ENCODE data around the gene CCDC85C. TPM values are rescaled to one million over a fixed set of nuclear protein-coding genes. Genes with fewer than 3 reads are reported as not detected.

CCDC85C gene
- total and polyA plus RNA-seq, 10 of the 15 experiments (the other 5 are each of a cell fraction or from before 2014, with no cell fraction given) = 0.03 to 3.6 (median 1.1) TPM

DNA sequence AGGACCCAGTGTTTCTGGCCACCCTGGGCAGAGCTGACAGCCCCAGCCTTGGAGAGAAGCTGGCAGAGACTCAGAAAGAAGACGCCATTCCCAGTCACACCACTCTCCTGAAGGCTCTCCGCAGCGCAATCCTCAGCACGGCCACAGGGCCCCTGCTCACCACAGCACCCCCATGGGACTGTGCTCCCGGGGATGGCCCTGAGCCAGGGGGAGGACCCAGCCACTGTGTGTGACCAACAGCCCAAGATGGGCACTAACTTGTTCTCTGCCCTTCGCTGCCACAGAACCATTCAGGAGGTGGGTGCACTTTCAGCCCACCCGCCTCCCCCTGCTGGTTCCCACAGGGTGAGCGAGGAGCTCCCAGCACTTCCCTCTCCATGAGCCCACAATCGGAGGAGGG lies 65.7 kb downstream of the CCDC85C start (continued):
- TF ChIP-seq, protein P1, sequence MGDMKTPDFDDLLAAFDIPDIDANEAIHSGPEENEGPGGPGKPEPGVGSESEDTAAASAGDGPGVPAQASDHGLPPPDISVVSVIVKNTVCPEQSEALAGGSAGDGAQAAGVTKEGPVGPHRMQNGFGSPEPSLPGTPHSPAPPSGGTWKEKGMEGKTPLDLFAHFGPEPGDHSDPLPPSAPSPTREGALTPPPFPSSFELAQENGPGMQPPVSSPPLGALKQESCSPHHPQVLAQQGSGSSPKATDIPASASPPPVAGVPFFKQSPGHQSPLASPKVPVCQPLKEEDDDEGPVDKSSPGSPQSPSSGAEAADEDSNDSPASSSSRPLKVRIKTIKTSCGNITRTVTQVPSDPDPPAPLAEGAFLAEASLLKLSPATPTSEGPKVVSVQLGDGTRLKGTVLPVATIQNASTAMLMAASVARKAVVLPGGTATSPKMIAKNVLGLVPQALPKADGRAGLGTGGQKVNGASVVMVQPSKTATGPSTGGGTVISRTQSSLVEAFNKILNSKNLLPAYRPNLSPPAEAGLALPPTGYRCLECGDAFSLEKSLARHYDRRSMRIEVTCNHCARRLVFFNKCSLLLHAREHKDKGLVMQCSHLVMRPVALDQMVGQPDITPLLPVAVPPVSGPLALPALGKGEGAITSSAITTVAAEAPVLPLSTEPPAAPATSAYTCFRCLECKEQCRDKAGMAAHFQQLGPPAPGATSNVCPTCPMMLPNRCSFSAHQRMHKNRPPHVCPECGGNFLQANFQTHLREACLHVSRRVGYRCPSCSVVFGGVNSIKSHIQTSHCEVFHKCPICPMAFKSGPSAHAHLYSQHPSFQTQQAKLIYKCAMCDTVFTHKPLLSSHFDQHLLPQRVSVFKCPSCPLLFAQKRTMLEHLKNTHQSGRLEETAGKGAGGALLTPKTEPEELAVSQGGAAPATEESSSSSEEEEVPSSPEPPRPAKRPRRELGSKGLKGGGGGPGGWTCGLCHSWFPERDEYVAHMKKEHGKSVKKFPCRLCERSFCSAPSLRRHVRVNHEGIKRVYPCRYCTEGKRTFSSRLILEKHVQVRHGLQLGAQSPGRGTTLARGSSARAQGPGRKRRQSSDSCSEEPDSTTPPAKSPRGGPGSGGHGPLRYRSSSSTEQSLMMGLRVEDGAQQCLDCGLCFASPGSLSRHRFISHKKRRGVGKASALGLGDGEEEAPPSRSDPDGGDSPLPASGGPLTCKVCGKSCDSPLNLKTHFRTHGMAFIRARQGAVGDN (IDR thresholded peaks at IDR 0.05) = no peak
- TF ChIP-seq RAD21 (IDR thresholded peaks at IDR 0.05; ENCODE audit: insufficient read depth, low read depth, low read length) (no peak), RCOR1 (conservative IDR thresholded peaks at IDR 0.05; ENCODE audit: low read depth, low read length) (no peak)
- TF ChIP-seq, protein P2, sequence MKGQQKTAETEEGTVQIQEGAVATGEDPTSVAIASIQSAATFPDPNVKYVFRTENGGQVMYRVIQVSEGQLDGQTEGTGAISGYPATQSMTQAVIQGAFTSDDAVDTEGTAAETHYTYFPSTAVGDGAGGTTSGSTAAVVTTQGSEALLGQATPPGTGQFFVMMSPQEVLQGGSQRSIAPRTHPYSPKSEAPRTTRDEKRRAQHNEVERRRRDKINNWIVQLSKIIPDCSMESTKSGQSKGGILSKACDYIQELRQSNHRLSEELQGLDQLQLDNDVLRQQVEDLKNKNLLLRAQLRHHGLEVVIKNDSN (IDR thresholded peaks at IDR 0.05; ENCODE audit: borderline replicate concordance, extremely low read length, insufficient read depth, low read depth, low read length) = no peak

DNA sequence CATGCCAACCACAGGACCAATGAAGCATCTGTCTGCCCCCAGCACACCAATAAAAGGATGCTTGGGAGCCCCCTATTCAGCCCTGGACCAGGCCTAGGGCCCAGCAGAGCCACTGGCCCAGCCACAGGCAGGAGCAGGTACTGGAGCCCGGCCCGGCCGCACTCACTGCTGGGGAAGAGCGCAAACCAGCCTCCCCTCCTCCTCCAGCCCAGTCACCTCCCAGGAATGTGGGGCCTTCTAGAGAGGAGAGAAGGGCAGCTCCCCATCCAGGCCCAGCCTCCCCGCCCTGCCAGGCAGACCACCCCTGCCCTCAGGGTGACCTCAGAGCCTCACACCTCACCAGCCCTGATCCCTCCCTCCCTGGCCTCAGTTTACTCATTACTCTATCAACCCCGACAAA lies 66.6 kb downstream of the CCDC85C start:
- Histone ChIP-seq H3K4me3 (no peak overlapping the region), H2AFZ (ENCODE audit: control insufficient read depth, low read depth, low read length) (no peak overlapping the region), H3K27ac (ENCODE audit: control insufficient read depth, insufficient read depth) (no peak overlapping the region), H3K79me2 (ENCODE audit: control insufficient read depth, insufficient read depth, low read length) (no peaks in the 10 kb centered on the region), H3K36me3 (ENCODE audit: control insufficient read depth in 2 of 2, insufficient read depth in 2 of 2, low read length in 1 of 2) (no peaks in the 10 kb centered on the region), H3K4me1 (ENCODE audit: control insufficient read depth, insufficient read depth, low read length) (no peaks in the 10 kb centered on the region), H3K4me2 (ENCODE audit: control insufficient read depth, insufficient read depth) (no peak overlapping the region), H4K20me1 (ENCODE audit: control insufficient read depth, insufficient read depth) (no peaks in the 10 kb centered on the region), H3K9me3 (replicated peaks; ENCODE audit: control insufficient read depth, insufficient read depth, low read length) (no peaks in the 10 kb centered on the region), H3K27me3 (replicated peaks in 1 of 2; ENCODE audit: control insufficient read depth in 2 of 2, insufficient read depth in 2 of 2, low read length in 1 of 2) (no peaks in the 10 kb centered on the region), H3K9ac (ENCODE audit: control insufficient read depth, insufficient read depth, low read length) (no peak overlapping the region)
- intact Hi-C loops (cut with micrococcal nuclease; ENCODE audit: unreplicated experiment) (no loop called here), in situ Hi-C loops (cut with MboI) (no loop called here)
- SMC1A ChIA-PET (ENCODE audit: uncharacterized antibody, unreplicated experiment) = no interaction called here
- DNase-seq (ENCODE audit: low read depth, low spot score) (no peak), ATAC-seq (no peak), FAIRE-seq (no peak)
- 47% methylated on average over 6 of the region's 6 CpGs for WGBS (ENCODE audit: insufficient coverage, insufficient replicate concordance, low lambda C conversion rate, missing lambda C conversion rate)
- no TSS peak for BruUV-seq (replicated peaks)
- POLR2A ChIA-PET = no interaction called here
- RAD21 ChIA-PET (ENCODE audit: unreplicated experiment) = no interaction called here
- CTCF ChIA-PET = no interaction called here
- TF ChIP-seq CBX5 (IDR thresholded peaks at IDR 0.05; ENCODE audit: low read depth) (no peak), ZNF622 (IDR thresholded peaks at IDR 0.05) (no peak), KAT2A (conservative IDR thresholded peaks at IDR 0.05; ENCODE audit: control insufficient read depth, low read depth, low read length) (no peak), NBN (IDR thresholded peaks at IDR 0.05) (no peak), MYC (IDR thresholded peaks at IDR 0.05; ENCODE audit: insufficient read depth, insufficient read length, insufficient replicate concordance, low read length, severe bottlenecking) (no peak)
- TF ChIP-seq, protein P3, sequence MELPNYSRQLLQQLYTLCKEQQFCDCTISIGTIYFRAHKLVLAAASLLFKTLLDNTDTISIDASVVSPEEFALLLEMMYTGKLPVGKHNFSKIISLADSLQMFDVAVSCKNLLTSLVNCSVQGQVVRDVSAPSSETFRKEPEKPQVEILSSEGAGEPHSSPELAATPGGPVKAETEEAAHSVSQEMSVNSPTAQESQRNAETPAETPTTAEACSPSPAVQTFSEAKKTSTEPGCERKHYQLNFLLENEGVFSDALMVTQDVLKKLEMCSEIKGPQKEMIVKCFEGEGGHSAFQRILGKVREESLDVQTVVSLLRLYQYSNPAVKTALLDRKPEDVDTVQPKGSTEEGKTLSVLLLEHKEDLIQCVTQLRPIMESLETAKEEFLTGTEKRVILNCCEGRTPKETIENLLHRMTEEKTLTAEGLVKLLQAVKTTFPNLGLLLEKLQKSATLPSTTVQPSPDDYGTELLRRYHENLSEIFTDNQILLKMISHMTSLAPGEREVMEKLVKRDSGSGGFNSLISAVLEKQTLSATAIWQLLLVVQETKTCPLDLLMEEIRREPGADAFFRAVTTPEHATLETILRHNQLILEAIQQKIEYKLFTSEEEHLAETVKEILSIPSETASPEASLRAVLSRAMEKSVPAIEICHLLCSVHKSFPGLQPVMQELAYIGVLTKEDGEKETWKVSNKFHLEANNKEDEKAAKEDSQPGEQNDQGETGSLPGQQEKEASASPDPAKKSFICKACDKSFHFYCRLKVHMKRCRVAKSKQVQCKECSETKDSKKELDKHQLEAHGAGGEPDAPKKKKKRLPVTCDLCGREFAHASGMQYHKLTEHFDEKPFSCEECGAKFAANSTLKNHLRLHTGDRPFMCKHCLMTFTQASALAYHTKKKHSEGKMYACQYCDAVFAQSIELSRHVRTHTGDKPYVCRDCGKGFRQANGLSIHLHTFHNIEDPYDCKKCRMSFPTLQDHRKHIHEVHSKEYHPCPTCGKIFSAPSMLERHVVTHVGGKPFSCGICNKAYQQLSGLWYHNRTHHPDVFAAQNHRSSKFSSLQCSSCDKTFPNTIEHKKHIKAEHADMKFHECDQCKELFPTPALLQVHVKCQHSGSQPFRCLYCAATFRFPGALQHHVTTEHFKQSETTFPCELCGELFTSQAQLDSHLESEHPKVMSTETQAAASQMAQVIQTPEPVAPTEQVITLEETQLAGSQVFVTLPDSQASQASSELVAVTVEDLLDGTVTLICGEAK (IDR thresholded peaks at IDR 0.05; ENCODE audit: borderline replicate concordance) = no peak
- TF ChIP-seq, protein P4, sequence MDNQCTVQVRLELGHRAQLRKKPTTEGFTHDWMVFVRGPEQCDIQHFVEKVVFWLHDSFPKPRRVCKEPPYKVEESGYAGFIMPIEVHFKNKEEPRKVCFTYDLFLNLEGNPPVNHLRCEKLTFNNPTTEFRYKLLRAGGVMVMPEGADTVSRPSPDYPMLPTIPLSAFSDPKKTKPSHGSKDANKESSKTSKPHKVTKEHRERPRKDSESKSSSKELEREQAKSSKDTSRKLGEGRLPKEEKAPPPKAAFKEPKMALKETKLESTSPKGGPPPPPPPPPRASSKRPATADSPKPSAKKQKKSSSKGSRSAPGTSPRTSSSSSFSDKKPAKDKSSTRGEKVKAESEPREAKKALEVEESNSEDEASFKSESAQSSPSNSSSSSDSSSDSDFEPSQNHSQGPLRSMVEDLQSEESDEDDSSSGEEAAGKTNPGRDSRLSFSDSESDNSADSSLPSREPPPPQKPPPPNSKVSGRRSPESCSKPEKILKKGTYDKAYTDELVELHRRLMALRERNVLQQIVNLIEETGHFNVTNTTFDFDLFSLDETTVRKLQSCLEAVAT (IDR thresholded peaks at IDR 0.05) = no peak

Measured in GM12878 (cell line).